Measurements from ENCODE around the gene BAZ2A.

BAZ2A gene

GRCh38 chr12:56645201-56645716, 15.1 kb upstream of the BAZ2A start:
- FAIRE-seq: no peak
- DNase-seq (ENCODE audit: insufficient read length, low spot score): no peak
- no peak for TF ChIP-seq CTCF (IDR thresholded peaks at IDR 0.05; ENCODE audit: insufficient read depth, missing control alignments)

- TF ChIP-seq CTCF (IDR thresholded peaks at IDR 0.05; ENCODE audit: insufficient read depth, missing control alignments): no peak
- FAIRE-seq (no peak), DNase-seq (ENCODE audit: insufficient read length, low spot score) (no peak)
Observed at GRCh38 chr12:56644654-56645053, 14.5 kb upstream of the BAZ2A start.

GRCh38 chr12:56641219-56641618, 11.1 kb upstream of the BAZ2A start:
- DNase-seq (ENCODE audit: insufficient read length, low spot score) (no peak), FAIRE-seq (no peak)
- no peak for TF ChIP-seq CTCF (IDR thresholded peaks at IDR 0.05; ENCODE audit: insufficient read depth, missing control alignments)

GRCh38 chr12:56637621-56638020, 7.5 kb upstream of the BAZ2A start:
- FAIRE-seq (no peak), DNase-seq (ENCODE audit: insufficient read length, low spot score) (no peak)
- no peak for TF ChIP-seq CTCF (IDR thresholded peaks at IDR 0.05; ENCODE audit: insufficient read depth, missing control alignments)

GRCh38 chr12:56636675-56637540, 6.8 kb upstream of the BAZ2A start:
- DNase-seq (ENCODE audit: insufficient read length, low spot score) (peak; percentile 76), FAIRE-seq (no peak)
- peak; percentile 81 for TF ChIP-seq CTCF (IDR thresholded peaks at IDR 0.05; ENCODE audit: insufficient read depth, missing control alignments)

- no peak for FAIRE-seq
- TF ChIP-seq CTCF (IDR thresholded peaks at IDR 0.05; ENCODE audit: insufficient read depth, missing control alignments): no peak
- DNase-seq (ENCODE audit: insufficient read length, low spot score): no peak
Observed at GRCh38 chr12:56635806-56636674, 5.9 kb upstream of the BAZ2A start.
